ENCODE data around the gene RETREG3. TPM values are rescaled to one million over a fixed set of nuclear protein-coding genes. Genes with fewer than 3 reads are reported as not detected.

RETREG3 gene
- total and polyA plus RNA-seq, 2 of the 4 experiments (the other 2 are of a cell fraction) = 18.1 to 44.1 TPM

GRCh38 chr17:42578282-42578869 lies 30.8 kb downstream of the RETREG3 start:
- Histone ChIP-seq H3K56ac (ENCODE audit: extremely low read depth, insufficient read depth, low read length) (peak overlapping the region; percentile 99), H3K79me1 (ENCODE audit: low read depth in 1 of 2, low read length in 2 of 2) (peaks cover 24 to 57% of the 10 kb centered on the region in 2 experiments; a peak in 3 of 4 replicates), H3K4ac (ENCODE audit: low read depth, low read length) (peak overlapping the region; percentile 94), H2AK9ac (replicated peaks; ENCODE audit: low read depth, low read length, poor library complexity) (peak overlapping the region; percentile 99), H3K4me1 (ENCODE audit: control insufficient read depth, insufficient read depth, low read length) (peaks cover 5% of the 10 kb centered on the region), H2AFZ (replicated peaks; ENCODE audit: low read length, poor library complexity) (peak overlapping the region; percentile 99), H2BK15ac (ENCODE audit: low read depth, low read length) (no peak overlapping the region), H3K27ac (ENCODE audit: insufficient read depth, low read length) (peak overlapping the region; percentile 96), H3K4me2 (ENCODE audit: low read depth, low read length) (peak overlapping the region; percentile 88), H3K14ac (replicated peaks; ENCODE audit: low read depth, low read length) (no peak overlapping the region), H2BK20ac (ENCODE audit: low read depth, low read length) (no peak overlapping the region), H4K20me1 (ENCODE audit: insufficient read depth, low read length) (peaks cover 3% of the 10 kb centered on the region; the same call in 1 of the 2 replicates), H2BK120ac (ENCODE audit: low read depth, low read length) (no peak overlapping the region), H3K27me3 (ENCODE audit: control insufficient read depth, insufficient read depth, low read length) (no peaks in the 10 kb centered on the region), H3K18ac (ENCODE audit: low read depth, low read length) (no peak overlapping the region), H3K9me3 (ENCODE audit: control insufficient read depth, insufficient read depth, low read length) (no peaks in the 10 kb centered on the region), H4K8ac (ENCODE audit: low read depth in 2 of 2, low read length in 2 of 2) (peak overlapping the region; percentile 93 to 97), H2BK5ac (ENCODE audit: low read depth, low read length, poor library complexity, severe bottlenecking) (peak overlapping the region; percentile 91), H2AK5ac (ENCODE audit: low read depth, low read length) (peak overlapping the region; percentile 91), H4K5ac (ENCODE audit: low read depth, low read length) (peak overlapping the region; percentile 96), H3K36me3 (ENCODE audit: control insufficient read depth, insufficient read depth, low read length) (peaks cover 39% of the 10 kb centered on the region), H3K9ac (ENCODE audit: low read depth, low read length) (peak overlapping the region; percentile 98), H3K23ac (ENCODE audit: low read depth, low read length) (peak overlapping the region; percentile 98), H3K4me3 (ENCODE audit: insufficient read depth, low read depth, low read length) (peak overlapping the region; percentile 81), H3K9me1 (ENCODE audit: insufficient read depth, low read length) (no peaks in the 10 kb centered on the region), H4K91ac (ENCODE audit: insufficient read depth, low read depth, low read length) (no peak overlapping the region)
- no TSS peak for BruUV-seq (replicated peaks)
- TF ChIP-seq MAZ (IDR thresholded peaks at IDR 0.05; ENCODE audit: borderline replicate concordance, low read depth, low read length) (peak; percentile 39; the same call in 1 of the 2 replicates), RAD21 (IDR thresholded peaks at IDR 0.05; ENCODE audit: low read length) (peak; percentile 78), MAFK (IDR thresholded peaks at IDR 0.05; ENCODE audit: low read depth, low read length) (no peak), POLR2A (IDR thresholded peaks at IDR 0.05; ENCODE audit: low read depth, low read length) (no peak), RFX5 (IDR thresholded peaks at IDR 0.05; ENCODE audit: low read depth, low read length) (no peak), USF2 (IDR thresholded peaks at IDR 0.05; ENCODE audit: low read depth, low read length) (no peak), SMC3 (IDR thresholded peaks at IDR 0.05; ENCODE audit: low read depth, low read length) (peak; percentile 70)
- TF ChIP-seq, protein P1, sequence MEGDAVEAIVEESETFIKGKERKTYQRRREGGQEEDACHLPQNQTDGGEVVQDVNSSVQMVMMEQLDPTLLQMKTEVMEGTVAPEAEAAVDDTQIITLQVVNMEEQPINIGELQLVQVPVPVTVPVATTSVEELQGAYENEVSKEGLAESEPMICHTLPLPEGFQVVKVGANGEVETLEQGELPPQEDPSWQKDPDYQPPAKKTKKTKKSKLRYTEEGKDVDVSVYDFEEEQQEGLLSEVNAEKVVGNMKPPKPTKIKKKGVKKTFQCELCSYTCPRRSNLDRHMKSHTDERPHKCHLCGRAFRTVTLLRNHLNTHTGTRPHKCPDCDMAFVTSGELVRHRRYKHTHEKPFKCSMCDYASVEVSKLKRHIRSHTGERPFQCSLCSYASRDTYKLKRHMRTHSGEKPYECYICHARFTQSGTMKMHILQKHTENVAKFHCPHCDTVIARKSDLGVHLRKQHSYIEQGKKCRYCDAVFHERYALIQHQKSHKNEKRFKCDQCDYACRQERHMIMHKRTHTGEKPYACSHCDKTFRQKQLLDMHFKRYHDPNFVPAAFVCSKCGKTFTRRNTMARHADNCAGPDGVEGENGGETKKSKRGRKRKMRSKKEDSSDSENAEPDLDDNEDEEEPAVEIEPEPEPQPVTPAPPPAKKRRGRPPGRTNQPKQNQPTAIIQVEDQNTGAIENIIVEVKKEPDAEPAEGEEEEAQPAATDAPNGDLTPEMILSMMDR (conservative IDR thresholded peaks at IDR 0.05; ENCODE audit: low read depth, low read length) = peak; percentile 76
- no CpG with 5 or more reads among the region's 20 CpGs for WGBS, 2 experiments (ENCODE audit: extremely low coverage in 2 of 2, insufficient read length in 1 of 2)
- in situ Hi-C loops (cut with MboI; ENCODE audit: low sequenced_read_pairs) = loop anchor here (5.0 kb wide), 1 partner anchor 104 kb away; the partner anchor contains the start of genes CCR10 and CNTNAP1
- ATAC-seq (ENCODE audit: low read depth) = peak; percentile 55
- CTCF ChIA-PET = interaction anchor here (0.6 to 2.0 kb wide), 18 partner anchors 8 to 378 kb away, joined by 3 to 15 read pairs (median 3); partner anchors contain the start of genes PLEKHH3, TUBG1 and TUBG2
- intact Hi-C loops (cut with micrococcal nuclease) = loop anchor here (1.0 to 5.0 kb wide), 2 partner anchors 101 to 184 kb away; partner anchors contain the start of gene RAMP2
- peak; percentile 70 for DNase-seq
- dilution Hi-C loops (cut with HindIII; ENCODE audit: low sequenced_read_pairs, unreplicated experiment) = no loop called here
- POLR2A ChIA-PET (ENCODE audit: unreplicated experiment) = interaction anchor here (0.6 kb wide), 1 partner anchor 26 kb away, joined by 3 read pairs; no protein-coding TSS in a partner anchor

All from IMR-90 (cell line).